ENCODE results near the gene RRP7A. TPM values are rescaled to one million over a fixed set of nuclear protein-coding genes. Genes with fewer than 3 reads are reported as not detected.

Gene RRP7A
- total RNA-seq, 1 donor = 29.0 TPM

DNA sequence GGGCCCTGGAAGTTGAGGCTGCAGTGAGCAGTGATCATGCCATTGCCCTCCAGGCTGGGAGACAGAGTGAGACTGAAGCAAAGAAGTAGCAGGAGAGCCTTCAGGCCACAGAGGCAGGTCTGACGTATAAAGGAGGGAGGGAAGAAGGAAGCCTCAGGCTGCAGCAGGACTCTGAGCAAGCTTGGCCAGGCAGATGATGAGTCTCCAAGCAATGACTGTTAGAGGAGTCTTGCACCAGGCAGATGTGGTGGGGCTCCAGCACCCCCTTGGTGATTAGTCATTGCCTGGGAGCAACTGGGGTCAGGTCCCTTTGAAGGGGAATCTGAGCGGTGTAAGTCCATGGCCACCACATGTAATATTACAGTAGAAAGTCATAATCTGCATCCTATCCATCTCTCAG lies 50.8 kb downstream of the RRP7A start:
- TF ChIP-seq, protein P1, sequence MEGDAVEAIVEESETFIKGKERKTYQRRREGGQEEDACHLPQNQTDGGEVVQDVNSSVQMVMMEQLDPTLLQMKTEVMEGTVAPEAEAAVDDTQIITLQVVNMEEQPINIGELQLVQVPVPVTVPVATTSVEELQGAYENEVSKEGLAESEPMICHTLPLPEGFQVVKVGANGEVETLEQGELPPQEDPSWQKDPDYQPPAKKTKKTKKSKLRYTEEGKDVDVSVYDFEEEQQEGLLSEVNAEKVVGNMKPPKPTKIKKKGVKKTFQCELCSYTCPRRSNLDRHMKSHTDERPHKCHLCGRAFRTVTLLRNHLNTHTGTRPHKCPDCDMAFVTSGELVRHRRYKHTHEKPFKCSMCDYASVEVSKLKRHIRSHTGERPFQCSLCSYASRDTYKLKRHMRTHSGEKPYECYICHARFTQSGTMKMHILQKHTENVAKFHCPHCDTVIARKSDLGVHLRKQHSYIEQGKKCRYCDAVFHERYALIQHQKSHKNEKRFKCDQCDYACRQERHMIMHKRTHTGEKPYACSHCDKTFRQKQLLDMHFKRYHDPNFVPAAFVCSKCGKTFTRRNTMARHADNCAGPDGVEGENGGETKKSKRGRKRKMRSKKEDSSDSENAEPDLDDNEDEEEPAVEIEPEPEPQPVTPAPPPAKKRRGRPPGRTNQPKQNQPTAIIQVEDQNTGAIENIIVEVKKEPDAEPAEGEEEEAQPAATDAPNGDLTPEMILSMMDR (IDR thresholded peaks at IDR 0.05; ENCODE audit: extremely low read depth, low read depth, low read length) = no peak
- Histone ChIP-seq H2AFZ (ENCODE audit: low read length) (no peak overlapping the region), H3K27ac (ENCODE audit: low read depth, low read length) (no peak overlapping the region), H3K4me2 (ENCODE audit: insufficient read depth, low read length) (no peak overlapping the region), H3K4me3 (ENCODE audit: insufficient read depth, low read length) (no peak overlapping the region), H3K9me3 (ENCODE audit: low read depth, low read length) (no peaks in the 10 kb centered on the region), H3K4me1 (ENCODE audit: insufficient read depth, low read length) (no peaks in the 10 kb centered on the region), H4K20me1 (ENCODE audit: insufficient read depth, low read length) (no peaks in the 10 kb centered on the region), H3K79me2 (ENCODE audit: insufficient read depth, low read length) (no peaks in the 10 kb centered on the region), H3K36me3 (ENCODE audit: insufficient read depth, low read length) (no peaks in the 10 kb centered on the region), H3K27me3 (ENCODE audit: insufficient read depth, low read length) (peaks cover 9% of the 10 kb centered on the region)
- DNase-seq (ENCODE audit: insufficient read length, low spot score, missing footprints) = no peak

DNA sequence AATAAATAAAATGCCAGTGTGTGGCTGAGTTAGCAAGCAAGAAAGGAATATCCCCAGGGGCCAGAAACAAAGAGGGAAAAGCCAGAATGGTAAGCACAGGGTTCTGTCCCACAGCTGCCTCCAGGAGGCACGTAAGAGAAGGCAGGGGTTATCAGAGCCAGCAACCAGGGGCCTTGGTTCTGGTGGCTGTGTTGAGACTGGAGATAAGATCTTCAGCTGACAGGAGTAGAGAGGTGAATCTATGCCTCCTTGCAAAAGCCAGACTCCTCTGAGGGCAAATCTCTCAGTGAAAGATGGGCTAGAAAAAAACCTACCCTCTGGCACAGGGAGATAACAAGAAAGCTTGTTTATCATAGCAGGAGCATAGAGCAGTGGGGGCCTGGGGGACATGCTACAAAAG lies 57.6 kb downstream of the RRP7A start:
- no peaks in the 10 kb centered on the region for H3K36me3 ChIP-seq (ENCODE audit: insufficient read depth, low read length)
- H4K20me1 ChIP-seq (ENCODE audit: insufficient read depth, low read length) = no peaks in the 10 kb centered on the region
- TF ChIP-seq, protein P1 (IDR thresholded peaks at IDR 0.05; ENCODE audit: extremely low read depth, low read depth, low read length) = no peak
- H3K4me2 ChIP-seq (ENCODE audit: insufficient read depth, low read length) = no peak overlapping the region
- no peak overlapping the region for H3K4me3 ChIP-seq (ENCODE audit: insufficient read depth, low read length)
- DNase-seq (ENCODE audit: insufficient read length, low spot score, missing footprints) = no peak
- no peaks in the 10 kb centered on the region for H3K79me2 ChIP-seq (ENCODE audit: insufficient read depth, low read length)
- H3K27ac ChIP-seq (ENCODE audit: low read depth, low read length) = no peak overlapping the region
- H2AFZ ChIP-seq (ENCODE audit: low read length) = no peak overlapping the region
- no peaks in the 10 kb centered on the region for H3K4me1 ChIP-seq (ENCODE audit: insufficient read depth, low read length)
- peaks cover 52% of the 10 kb centered on the region for H3K27me3 ChIP-seq (ENCODE audit: insufficient read depth, low read length)
- no peaks in the 10 kb centered on the region for H3K9me3 ChIP-seq (ENCODE audit: low read depth, low read length)

DNA sequence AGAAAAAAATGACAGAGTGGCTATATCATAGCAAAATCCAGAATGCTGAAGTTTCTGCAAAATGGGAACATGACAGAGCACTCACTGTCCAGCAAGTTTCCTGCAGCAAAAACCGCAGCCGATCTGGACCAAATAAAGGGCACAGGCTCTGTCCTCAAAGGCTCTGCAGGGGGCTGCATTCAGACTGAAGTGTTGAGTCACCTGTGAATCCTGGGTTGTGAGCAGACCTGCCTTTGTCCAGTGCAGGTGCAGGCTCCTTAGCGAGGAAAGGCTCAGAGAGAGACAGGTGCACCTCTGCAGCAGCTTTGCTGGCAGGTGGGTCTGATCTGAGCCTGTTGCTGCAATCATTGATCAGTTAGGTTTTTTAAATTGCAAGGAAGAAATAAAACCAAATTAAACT lies 58.1 kb downstream of the RRP7A start:
- Histone ChIP-seq H3K4me1 (ENCODE audit: insufficient read depth, low read length) (no peaks in the 10 kb centered on the region), H2AFZ (ENCODE audit: low read length) (no peak overlapping the region), H3K79me2 (ENCODE audit: insufficient read depth, low read length) (no peaks in the 10 kb centered on the region), H3K4me2 (ENCODE audit: insufficient read depth, low read length) (no peak overlapping the region), H3K9me3 (ENCODE audit: low read depth, low read length) (no peaks in the 10 kb centered on the region), H3K36me3 (ENCODE audit: insufficient read depth, low read length) (no peaks in the 10 kb centered on the region), H4K20me1 (ENCODE audit: insufficient read depth, low read length) (no peaks in the 10 kb centered on the region), H3K4me3 (ENCODE audit: insufficient read depth, low read length) (no peak overlapping the region), H3K27ac (ENCODE audit: low read depth, low read length) (no peak overlapping the region), H3K27me3 (ENCODE audit: insufficient read depth, low read length) (peaks cover 53% of the 10 kb centered on the region)
- TF ChIP-seq, protein P1 (IDR thresholded peaks at IDR 0.05; ENCODE audit: extremely low read depth, low read depth, low read length) = no peak
- DNase-seq (ENCODE audit: insufficient read length, low spot score, missing footprints) = no peak

Small RNA genes within 50 kb of the gene (small RNA-seq; reads per million reads assigned to genes)
- not detected for gene RN7SKP80
- gene RNU6-513P = not detected

Other genes starting within 250 kb of the RRP7A start
- gene TCF20, start 249.1 kb downstream of the RRP7A start, total RNA-seq = 30.9 and 35.1 TPM in 2 replicates
- under 0.01 TPM in 2 replicates for gene NFAM1, start 87.4 kb downstream of the RRP7A start, total RNA-seq
- 2.9 TPM in 2 replicates for gene SERHL2, start 34.2 kb upstream of the RRP7A start, total RNA-seq
- gene POLDIP3, start 95.1 kb upstream of the RRP7A start, total RNA-seq = 21.2 and 22.4 TPM in 2 replicates
- 0.72 and 1.2 TPM in 2 replicates for gene ATP5MGL, start 120.8 kb upstream of the RRP7A start, total RNA-seq
- 84.3 and 86.9 TPM in 2 replicates for gene CYB5R3, start 129.6 kb upstream of the RRP7A start, total RNA-seq
- gene A4GALT, start 201.1 kb upstream of the RRP7A start, total RNA-seq = 19.9 and 24.2 TPM in 2 replicates

Data from osteoblast (primary cell).